GM19452 (cell line): ENCODE measurements around the gene ARHGAP19.
"Not testable (repeated sequence)": the region's sequence is repeated elsewhere in the genome, so short reads cannot be mapped to it uniquely, and the experiment has no call there.

Experiments
- ATAC-seq: cut with Tn5 transposase; IDR thresholded peaks from one replicate; pipeline ENCODE4 v1.9.1; 2021; ENCODE audit not compliant: unreplicated experiment

Gene ARHGAP19

GRCh38 chr10:97290076-97290475 is 2.4 kb downstream of the ARHGAP19 start:
- ATAC-seq: not testable (repeated sequence)

DNA sequence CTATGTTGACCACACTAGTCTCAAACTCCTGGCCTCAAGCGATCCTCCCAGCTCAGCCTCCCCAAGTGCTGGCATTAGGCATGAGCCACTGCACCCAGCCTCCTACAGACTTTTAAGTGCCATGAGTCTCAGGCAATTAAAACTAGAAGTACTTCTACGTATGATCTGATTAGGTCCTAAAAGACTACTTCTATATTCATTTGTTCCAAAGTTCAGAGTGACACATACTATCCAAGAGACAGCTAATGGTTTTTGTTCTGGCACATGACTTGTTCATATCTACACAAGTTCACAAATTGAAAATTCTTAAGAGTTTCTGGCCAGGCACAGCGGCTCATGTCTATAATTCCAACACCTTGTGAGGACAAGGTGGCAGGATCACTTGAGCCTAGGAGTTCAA is 11.7 kb downstream of the ARHGAP19 start:
- ATAC-seq: no peak

DNA sequence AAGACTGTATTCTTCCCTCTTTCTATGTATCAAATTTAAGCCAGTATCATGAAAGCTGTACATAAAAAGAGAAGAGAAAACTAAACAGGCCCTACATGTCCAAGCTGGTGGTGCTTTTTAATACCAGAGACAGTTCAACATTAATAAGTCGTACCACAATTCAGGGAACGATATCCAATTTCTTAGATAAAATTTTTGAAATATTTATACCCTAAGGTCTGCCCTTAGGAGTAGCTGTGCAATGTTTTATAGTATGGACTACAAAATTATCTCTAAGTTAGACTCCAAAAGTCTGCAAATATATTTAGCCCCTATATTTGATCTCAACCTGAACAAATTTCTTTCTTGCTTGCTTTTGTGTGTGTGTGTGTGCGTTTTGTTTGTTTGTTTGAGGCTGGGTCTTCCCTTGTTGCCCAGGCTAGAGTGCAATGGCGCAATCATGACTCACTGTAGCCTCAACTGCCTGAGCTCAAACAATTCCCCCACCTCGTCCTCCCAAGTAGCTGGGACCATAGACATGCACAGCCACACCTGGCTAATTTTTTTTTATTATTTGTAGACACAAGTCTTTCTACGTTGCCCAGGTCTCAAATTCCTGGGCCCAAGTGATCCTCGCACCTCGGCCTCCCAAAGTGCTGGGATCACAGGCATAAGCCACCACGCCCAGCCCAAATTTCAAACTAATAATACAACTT is 13.2 kb downstream of the ARHGAP19 start:
- no peak for ATAC-seq

- no peak for ATAC-seq
These were observed 13.9 kb downstream of the ARHGAP19 start for GRCh38 chr10:97278491-97278989.

GRCh38 chr10:97277551-97277950 is 14.9 kb downstream of the ARHGAP19 start:
- ATAC-seq: no peak

DNA sequence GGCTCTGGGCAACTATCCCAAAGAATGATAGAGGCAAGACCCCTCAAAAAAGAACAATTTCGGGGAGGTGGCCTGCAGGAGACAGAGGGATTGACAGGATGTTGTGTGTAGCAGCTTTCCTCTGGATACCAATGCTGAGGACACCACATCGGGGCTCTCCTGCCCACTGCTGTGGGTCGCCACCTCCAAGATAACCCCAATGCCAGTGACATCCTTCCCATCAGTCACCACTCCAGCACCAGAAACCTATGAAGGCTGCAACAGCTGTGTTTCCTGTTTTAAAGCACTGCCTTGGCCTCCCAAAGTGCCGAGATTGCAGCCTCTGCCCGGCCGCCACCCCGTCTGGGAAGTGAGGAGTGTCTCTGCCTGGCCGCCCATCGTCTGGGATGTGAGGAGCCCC is 17.6 kb downstream of the ARHGAP19 start:
- ATAC-seq: no peak

DNA sequence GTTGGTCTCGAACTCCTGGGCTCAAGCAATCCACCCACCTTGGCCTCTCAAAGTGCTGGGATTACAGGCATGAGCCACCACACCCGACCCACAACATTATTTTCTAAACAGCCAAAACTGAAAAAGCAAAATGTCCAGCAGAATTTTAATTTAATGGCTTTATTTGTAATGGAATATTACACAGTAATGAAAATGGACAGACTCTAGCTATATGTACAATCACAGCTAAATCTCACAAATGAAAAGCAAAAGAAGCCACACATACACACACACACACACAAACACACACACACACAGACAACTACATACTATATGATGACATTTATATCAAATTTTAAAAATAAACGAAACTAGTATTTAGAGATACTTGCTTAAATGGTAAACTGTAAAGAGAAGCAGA is 18.7 kb downstream of the ARHGAP19 start:
- no peak for ATAC-seq

DNA sequence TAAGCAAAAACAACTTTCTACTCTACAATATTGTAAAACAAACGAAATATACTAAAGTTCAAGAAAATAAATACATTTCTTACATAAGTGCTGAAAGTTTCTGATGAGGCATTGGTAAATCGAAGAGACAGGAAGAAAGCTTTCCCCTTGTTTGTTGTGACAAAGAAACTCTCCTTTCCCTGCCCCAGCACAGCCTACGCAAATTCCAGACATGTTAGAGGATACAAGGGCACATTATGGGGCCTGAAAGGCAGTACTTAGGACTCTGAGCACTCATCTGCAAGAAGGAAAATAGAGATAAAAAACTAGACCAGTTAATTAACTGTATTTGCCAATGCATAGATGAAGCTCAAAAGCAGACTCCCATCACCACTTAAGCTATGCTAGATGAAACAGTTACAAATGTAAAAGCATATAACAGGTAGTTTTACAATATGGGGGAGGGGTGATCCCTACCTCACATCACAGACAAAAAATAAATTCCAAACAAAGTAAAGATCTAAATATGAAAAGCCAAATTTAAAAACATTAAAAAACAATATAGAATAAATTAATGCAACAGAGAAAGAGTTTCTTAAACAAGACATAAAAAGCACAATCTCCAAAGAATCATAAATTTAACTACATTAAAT is 21.8 kb downstream of the ARHGAP19 start:
- ATAC-seq: no peak

- no peak for ATAC-seq
These were observed 24.8 kb downstream of the ARHGAP19 start for GRCh38 chr10:97267671-97268070.

DNA sequence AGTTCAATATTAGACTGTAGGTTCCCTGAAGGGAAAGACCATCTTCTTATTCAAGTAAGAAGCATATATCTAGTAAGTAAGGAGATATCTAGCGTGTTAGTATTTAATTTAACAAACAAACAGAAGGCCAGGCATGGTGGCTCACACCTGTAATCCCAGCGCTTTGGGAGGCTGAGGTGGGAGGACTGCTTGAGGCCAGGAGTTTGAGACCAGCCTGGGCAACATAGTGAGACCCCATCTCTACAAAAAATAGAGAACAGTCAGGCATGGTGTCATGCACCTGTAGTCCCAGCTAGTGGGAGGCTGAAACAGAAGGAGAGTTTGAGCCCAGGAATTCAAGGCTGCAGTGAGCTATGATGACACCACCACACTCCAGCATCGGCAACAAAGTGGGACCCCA is 27.3 kb downstream of the ARHGAP19 start:
- not testable (repeated sequence) for ATAC-seq

DNA sequence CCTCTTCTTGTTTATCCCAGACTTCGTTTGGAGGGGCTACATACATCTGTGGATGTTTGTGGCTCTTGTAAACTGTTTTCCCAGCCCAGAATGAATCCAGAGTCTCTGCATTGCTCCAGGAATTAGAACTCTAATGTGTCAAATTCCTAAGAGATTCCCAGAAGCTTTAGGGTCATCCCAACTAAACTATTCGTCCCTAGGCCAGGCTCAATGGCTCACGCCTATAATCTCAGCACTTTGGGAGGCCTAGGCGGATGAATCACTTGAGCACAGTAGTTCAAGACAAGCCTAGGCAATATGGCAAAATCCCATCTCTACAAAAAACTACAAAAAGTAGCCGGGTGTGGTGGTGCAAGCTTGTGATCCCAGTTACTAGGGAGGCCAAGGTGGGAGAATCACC is 28.5 kb downstream of the ARHGAP19 start:
- ATAC-seq: no peak

DNA sequence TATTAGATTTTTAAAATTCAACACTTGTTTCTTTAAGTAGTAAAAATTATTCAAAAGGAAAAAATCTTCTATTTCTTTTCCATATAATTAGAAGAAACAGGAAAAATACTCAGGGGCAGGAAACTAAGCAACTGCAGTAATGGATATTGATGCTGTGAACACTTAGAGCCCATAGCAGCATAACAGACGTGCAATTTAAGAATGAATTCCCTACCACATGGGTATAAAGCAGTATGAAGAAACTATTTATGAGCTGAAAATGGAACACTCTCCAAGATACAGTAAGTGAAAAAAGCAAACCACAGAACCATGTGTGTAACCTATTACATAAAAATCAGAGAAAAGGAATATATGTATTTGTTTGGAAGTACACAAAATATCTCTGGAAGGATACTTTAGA is 30.8 kb downstream of the ARHGAP19 start:
- no peak for ATAC-seq

GRCh38 chr10:97261183-97261582 is 31.3 kb downstream of the ARHGAP19 start:
- no peak for ATAC-seq

GRCh38 chr10:97259119-97259518 is 33.3 kb downstream of the ARHGAP19 start:
- ATAC-seq: no peak

- ATAC-seq: no peak
These were observed 36.1 kb downstream of the ARHGAP19 start for GRCh38 chr10:97256356-97256755.

DNA sequence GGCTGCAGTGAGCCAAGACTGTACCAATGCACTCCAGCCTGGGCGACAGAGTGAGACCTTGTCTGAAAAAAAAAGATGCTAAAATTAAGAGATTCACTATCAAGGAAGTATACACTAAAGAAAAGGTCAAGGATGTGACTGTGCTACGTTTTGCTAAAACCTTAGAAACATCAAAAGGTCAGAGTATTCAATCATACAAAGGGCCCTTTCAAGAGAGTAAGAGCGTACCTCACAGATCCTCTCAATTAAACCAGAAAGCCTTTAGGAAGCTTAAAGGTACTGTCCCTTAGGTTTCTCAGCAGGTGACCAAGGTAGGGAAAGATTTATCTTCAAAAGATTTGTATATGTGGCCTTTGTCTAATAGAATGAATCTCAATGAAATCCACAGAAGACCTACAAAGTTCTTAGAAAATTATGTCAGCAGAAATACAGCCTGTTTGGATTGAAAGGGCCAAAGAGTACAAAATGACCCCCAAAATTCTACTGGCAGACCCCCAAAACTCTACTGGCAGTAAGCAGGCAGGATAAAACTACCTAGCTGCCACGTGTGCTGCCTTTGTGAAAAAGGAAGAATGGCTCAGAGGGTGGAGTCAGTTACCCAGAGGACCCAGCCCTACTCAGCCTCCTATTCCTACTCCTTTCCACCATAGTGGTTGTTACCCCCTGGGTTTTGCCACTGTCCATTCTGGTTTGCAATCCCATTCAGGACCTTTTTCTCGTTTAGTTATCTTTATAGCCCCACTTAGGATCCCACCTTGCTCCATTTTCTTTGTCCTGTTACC is 36.7 kb downstream of the ARHGAP19 start:
- no peak for ATAC-seq

- ATAC-seq: no peak
These were observed 37.7 kb downstream of the ARHGAP19 start for GRCh38 chr10:97254694-97255093.

- ATAC-seq: no peak
These were observed 41.5 kb downstream of the ARHGAP19 start for GRCh38 chr10:97250952-97251351.

DNA sequence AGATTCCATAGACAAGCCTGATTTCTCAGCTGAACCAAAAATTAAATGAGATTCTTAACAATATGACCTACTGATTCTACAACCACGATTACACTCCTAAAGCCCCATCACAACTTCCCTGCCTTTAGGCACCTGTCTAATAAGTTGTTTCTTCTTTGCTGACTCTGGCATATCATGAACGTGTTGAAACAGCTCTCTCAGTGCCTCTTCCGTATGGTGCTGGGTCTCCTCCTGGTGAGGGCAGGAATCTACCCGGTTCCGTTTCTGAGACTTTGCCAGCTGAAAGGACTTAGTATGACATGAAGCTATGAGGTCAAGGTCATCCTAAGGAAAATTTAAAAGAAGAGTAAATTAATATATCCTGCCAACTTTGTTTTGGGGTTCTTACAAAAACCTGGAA is 48.6 kb downstream of the ARHGAP19 start:
- ATAC-seq: no peak

GRCh38 chr10:97238855-97239254 is 53.6 kb downstream of the ARHGAP19 start:
- no peak for ATAC-seq

- ATAC-seq: no peak
These were observed 57.1 kb downstream of the ARHGAP19 start for GRCh38 chr10:97235353-97235752.

GRCh38 chr10:97234400-97234799 is 58.0 kb downstream of the ARHGAP19 start:
- no peak for ATAC-seq
